Measurements from ENCODE around the gene STK39.

Gene STK39

GRCh38 chr2:167916756-167917155, 330.6 kb downstream of the STK39 start:
- no peak for DNase-seq (ENCODE audit: low read depth)

GRCh38 chr2:167914969-167915368, 332.4 kb downstream of the STK39 start:
- no peak for DNase-seq (ENCODE audit: low read depth)

- DNase-seq (ENCODE audit: low read depth) = no peak
Measured at GRCh38 chr2:167908786-167909185, 338.6 kb downstream of the STK39 start.

GRCh38 chr2:167905668-167906067, 341.7 kb downstream of the STK39 start:
- DNase-seq (ENCODE audit: low read depth) = no peak
